ENCODE data around the gene IL1RN. TPM values are rescaled to one million over a fixed set of nuclear protein-coding genes. Genes with fewer than 3 reads are reported as not detected.

Gene IL1RN
- total and polyA plus RNA-seq, 2 of the 8 experiments (the other 6 are each of a cell fraction or from before 2014, with no cell fraction given): not detected

GRCh38 chr2:113176696-113177355, 49.4 kb downstream of the IL1RN start (continued):
- TF ChIP-seq CHD7 (IDR thresholded peaks at IDR 0.05; ENCODE audit: insufficient replicate concordance, low read length): no peak
- TF ChIP-seq, protein P1, sequence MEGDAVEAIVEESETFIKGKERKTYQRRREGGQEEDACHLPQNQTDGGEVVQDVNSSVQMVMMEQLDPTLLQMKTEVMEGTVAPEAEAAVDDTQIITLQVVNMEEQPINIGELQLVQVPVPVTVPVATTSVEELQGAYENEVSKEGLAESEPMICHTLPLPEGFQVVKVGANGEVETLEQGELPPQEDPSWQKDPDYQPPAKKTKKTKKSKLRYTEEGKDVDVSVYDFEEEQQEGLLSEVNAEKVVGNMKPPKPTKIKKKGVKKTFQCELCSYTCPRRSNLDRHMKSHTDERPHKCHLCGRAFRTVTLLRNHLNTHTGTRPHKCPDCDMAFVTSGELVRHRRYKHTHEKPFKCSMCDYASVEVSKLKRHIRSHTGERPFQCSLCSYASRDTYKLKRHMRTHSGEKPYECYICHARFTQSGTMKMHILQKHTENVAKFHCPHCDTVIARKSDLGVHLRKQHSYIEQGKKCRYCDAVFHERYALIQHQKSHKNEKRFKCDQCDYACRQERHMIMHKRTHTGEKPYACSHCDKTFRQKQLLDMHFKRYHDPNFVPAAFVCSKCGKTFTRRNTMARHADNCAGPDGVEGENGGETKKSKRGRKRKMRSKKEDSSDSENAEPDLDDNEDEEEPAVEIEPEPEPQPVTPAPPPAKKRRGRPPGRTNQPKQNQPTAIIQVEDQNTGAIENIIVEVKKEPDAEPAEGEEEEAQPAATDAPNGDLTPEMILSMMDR (IDR thresholded peaks at IDR 0.05; ENCODE audit: control extremely low read depth in 1 of 3, insufficient read depth in 1 of 3, low read depth in 1 of 3, low read length in 3 of 3): peak in 1 of 3 experiments; percentile 9; a peak in 1 of 4 replicates

All from H1 (cell line).